HG02852 (cell line): ENCODE data around the gene FUT6.
"Not testable (repeated sequence)": the region's sequence is repeated elsewhere in the genome, so short reads cannot be mapped to it uniquely, and the experiment has no call there.

Source experiments
- ATAC-seq: cut with Tn5 transposase; IDR thresholded peaks from one replicate; pipeline ENCODE4 v1.9.1; 2021; ENCODE audit warnings: mild to moderate bottlenecking, moderate library complexity; ENCODE audit not compliant: unreplicated experiment

Gene FUT6

GRCh38 chr19:5788422-5788821, 51.1 kb downstream of the FUT6 start:
- ATAC-seq = no peak

- no peak for ATAC-seq
Observed at GRCh38 chr19:5787409-5788182, 51.9 kb downstream of the FUT6 start.

GRCh38 chr19:5786593-5787408, 52.7 kb downstream of the FUT6 start:
- no peak for ATAC-seq

GRCh38 chr19:5785423-5785822, 54.1 kb downstream of the FUT6 start:
- ATAC-seq = no peak

GRCh38 chr19:5784581-5785147, 54.8 kb downstream of the FUT6 start, which contains the start of gene PRR22:
TSS of gene PRR22 (minus strand) at chr19:5784746. CDS start at chr19:5784660, 86 bp downstream.
- ATAC-seq = no peak

- ATAC-seq = no peak
Observed at GRCh38 chr19:5782945-5783919, 56.3 kb downstream of the FUT6 start.

GRCh38 chr19:5782322-5782721, 57.2 kb downstream of the FUT6 start:
- ATAC-seq = no peak

- not testable (repeated sequence) for ATAC-seq
Observed at GRCh38 chr19:5780916-5781315, 58.6 kb downstream of the FUT6 start.
